ENCODE data around the gene SHC4.

SHC4 gene

DNA sequence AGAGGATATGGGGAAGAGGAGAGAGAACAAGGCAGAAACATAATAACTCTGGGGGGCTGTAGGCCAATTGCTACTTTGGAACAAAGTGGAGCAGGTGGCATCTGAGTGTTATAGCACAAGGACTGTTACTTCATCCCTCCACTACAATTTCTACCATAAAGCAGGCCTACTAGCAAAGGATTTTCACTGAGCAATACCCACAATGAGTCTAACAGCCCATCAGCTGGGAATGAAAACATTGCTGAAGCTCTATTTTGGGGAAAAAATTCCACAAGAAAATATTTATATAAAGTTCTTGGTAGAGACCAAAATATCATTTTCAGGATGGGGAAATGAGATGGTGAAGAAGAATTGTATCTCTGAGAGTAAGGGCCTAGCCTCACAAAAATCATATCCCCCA, 3.6 kb upstream of the SHC4 start:
- Histone ChIP-seq H3K4me3 (ENCODE audit: low read depth, low read length) (no peak overlapping the region), H3K27ac (ENCODE audit: low read depth, low read length) (no peak overlapping the region), H2AFZ (ENCODE audit: low read length, unreplicated experiment) (no peak overlapping the region), H3K27me3 (ENCODE audit: insufficient read depth, low read length) (no peaks in the 10 kb centered on the region), H3K36me3 (ENCODE audit: insufficient read depth, low read length) (no peaks in the 10 kb centered on the region), H3K4me1 (ENCODE audit: control insufficient read depth, insufficient read depth, low read length, unreplicated experiment) (peaks cover 12% of the 10 kb centered on the region), H3K79me2 (ENCODE audit: control insufficient read depth, insufficient read depth, low read length, unreplicated experiment) (no peaks in the 10 kb centered on the region)

- Histone ChIP-seq H3K36me3 (ENCODE audit: insufficient read depth, low read length) (no peaks in the 10 kb centered on the region), H3K4me3 (ENCODE audit: low read depth, low read length) (no peak overlapping the region), H3K27ac (ENCODE audit: low read depth, low read length) (no peak overlapping the region), H3K79me2 (ENCODE audit: control insufficient read depth, insufficient read depth, low read length, unreplicated experiment) (no peaks in the 10 kb centered on the region), H2AFZ (ENCODE audit: low read length, unreplicated experiment) (no peak overlapping the region), H3K27me3 (ENCODE audit: insufficient read depth, low read length) (no peaks in the 10 kb centered on the region), H3K4me1 (ENCODE audit: control insufficient read depth, insufficient read depth, low read length, unreplicated experiment) (peaks cover 12% of the 10 kb centered on the region)
Measured at GRCh38 chr15:48966595-48967301, 3.0 kb upstream of the SHC4 start.

- Histone ChIP-seq H3K79me2 (ENCODE audit: control insufficient read depth, insufficient read depth, low read length, unreplicated experiment) (no peaks in the 10 kb centered on the region), H3K36me3 (ENCODE audit: insufficient read depth, low read length) (no peaks in the 10 kb centered on the region), H2AFZ (ENCODE audit: low read length, unreplicated experiment) (no peak overlapping the region), H3K4me3 (ENCODE audit: low read depth, low read length) (no peak overlapping the region), H3K27ac (ENCODE audit: low read depth, low read length) (no peak overlapping the region), H3K4me1 (ENCODE audit: control insufficient read depth, insufficient read depth, low read length, unreplicated experiment) (peaks cover 12% of the 10 kb centered on the region), H3K27me3 (ENCODE audit: insufficient read depth, low read length) (no peaks in the 10 kb centered on the region)
Measured at GRCh38 chr15:48965972-48966371, 2.3 kb upstream of the SHC4 start.

- H3K36me3 ChIP-seq (ENCODE audit: insufficient read depth, low read length) = no peaks in the 10 kb centered on the region
- H3K79me2 ChIP-seq (ENCODE audit: control insufficient read depth, insufficient read depth, low read length, unreplicated experiment) = no peaks in the 10 kb centered on the region
- H3K4me3 ChIP-seq (ENCODE audit: low read depth, low read length) = no peak overlapping the region
- H3K27ac ChIP-seq (ENCODE audit: low read depth, low read length) = no peak overlapping the region
- no peak overlapping the region for H2AFZ ChIP-seq (ENCODE audit: low read length, unreplicated experiment)
- no peaks in the 10 kb centered on the region for H3K27me3 ChIP-seq (ENCODE audit: insufficient read depth, low read length)
- H3K4me1 ChIP-seq (ENCODE audit: control insufficient read depth, insufficient read depth, low read length, unreplicated experiment) = peaks cover 12% of the 10 kb centered on the region
Measured at GRCh38 chr15:48964898-48965297, 1.2 kb upstream of the SHC4 start.

DNA sequence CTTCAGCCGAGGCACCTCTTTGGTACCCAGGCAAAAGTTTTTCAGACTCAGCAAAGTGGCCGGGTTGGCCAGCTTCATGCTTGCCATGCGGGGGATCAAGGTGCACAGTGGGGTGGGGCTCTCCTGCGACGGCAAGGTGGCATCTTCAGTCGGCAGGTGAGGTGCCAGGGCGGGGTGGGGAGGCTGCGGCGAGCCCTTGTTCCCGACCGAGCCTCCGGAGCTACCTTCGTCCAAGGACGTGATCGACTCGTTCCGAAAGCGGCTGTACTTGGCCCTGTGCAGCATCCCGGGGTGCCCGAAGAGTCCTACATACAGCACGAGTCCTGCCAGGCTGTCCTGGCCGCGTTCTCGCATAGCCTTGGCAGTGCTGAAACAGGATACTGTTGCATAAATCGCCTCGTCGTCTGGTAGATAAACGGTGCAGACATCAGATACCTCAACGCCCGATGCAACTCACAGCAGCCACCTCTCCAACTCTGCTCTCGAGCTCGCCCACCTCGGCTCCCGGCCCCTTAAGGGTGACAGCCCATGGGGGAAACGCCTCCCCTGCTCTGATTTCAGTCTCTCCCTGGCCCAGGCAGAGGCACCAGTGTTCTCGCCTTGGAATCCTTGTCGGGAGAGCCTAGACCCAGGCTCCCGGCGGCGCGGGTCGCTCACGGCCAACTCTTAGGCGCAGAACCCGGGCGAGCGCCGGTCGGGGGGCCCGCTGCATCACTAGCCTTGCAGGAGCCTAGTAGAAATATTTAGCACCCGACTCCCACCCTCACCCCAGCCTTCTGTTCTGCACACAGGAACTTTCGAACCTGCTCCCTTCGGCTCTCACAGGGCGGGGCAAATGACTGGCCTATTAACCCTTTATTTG, 826 bp downstream of the SHC4 start:
- Histone ChIP-seq H3K27ac (ENCODE audit: low read depth, low read length) (no peak overlapping the region), H3K79me2 (ENCODE audit: control insufficient read depth, insufficient read depth, low read length, unreplicated experiment) (no peaks in the 10 kb centered on the region), H3K27me3 (ENCODE audit: insufficient read depth, low read length) (no peaks in the 10 kb centered on the region), H3K36me3 (ENCODE audit: insufficient read depth, low read length) (no peaks in the 10 kb centered on the region), H3K4me1 (ENCODE audit: control insufficient read depth, insufficient read depth, low read length, unreplicated experiment) (peaks cover 12% of the 10 kb centered on the region), H2AFZ (ENCODE audit: low read length, unreplicated experiment) (peak overlapping the region; percentile 86), H3K4me3 (ENCODE audit: low read depth, low read length) (peak overlapping the region; percentile 85)

DNA sequence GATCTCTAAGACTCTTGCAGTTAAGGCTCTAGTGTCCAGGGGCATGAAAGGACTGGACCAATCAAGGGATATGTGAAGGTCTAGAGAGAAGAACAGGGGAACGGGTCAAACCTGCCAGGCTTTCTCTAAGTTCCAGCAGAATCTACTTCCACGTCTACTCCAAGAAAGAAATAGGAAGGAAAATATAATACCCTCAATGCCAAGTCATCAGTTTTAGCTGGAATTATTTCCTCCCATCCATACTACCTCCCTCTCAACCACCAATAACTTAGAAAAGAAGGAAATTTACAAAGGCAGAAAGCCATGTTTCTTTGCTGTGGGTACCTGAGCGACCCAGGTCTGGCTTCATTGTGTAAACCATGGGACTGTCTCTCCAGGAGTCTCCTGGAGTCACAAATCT, 7.8 kb downstream of the SHC4 start:
- Histone ChIP-seq H3K79me2 (ENCODE audit: control insufficient read depth, insufficient read depth, low read length, unreplicated experiment) (no peaks in the 10 kb centered on the region), H3K27ac (ENCODE audit: low read depth, low read length) (no peak overlapping the region), H3K36me3 (ENCODE audit: insufficient read depth, low read length) (no peaks in the 10 kb centered on the region), H3K4me3 (ENCODE audit: low read depth, low read length) (no peak overlapping the region), H3K4me1 (ENCODE audit: control insufficient read depth, insufficient read depth, low read length, unreplicated experiment) (no peaks in the 10 kb centered on the region), H2AFZ (ENCODE audit: low read length, unreplicated experiment) (no peak overlapping the region), H3K27me3 (ENCODE audit: insufficient read depth, low read length) (no peaks in the 10 kb centered on the region)

DNA sequence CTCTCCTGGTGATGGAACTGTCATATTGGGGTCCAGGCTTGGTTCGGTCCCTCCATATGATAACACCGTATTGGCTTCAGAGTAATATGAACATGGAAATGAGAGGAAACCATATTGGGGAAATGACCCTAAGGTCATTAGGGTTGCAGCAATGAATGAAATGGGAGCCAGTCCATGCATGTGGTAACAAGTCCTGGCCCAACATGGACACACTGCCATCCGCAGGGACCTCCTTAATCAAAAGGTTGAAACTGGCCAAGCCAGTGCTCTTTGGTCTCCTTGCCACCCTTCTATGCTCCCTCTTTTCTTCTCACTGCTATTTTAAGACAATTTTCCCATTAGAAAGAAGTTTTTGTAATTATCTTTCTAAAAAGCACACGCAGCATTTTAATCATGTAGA, 8.3 kb downstream of the SHC4 start:
- Histone ChIP-seq H3K27me3 (ENCODE audit: insufficient read depth, low read length) (no peaks in the 10 kb centered on the region), H3K79me2 (ENCODE audit: control insufficient read depth, insufficient read depth, low read length, unreplicated experiment) (no peaks in the 10 kb centered on the region), H3K4me3 (ENCODE audit: low read depth, low read length) (no peak overlapping the region), H3K4me1 (ENCODE audit: control insufficient read depth, insufficient read depth, low read length, unreplicated experiment) (no peaks in the 10 kb centered on the region), H2AFZ (ENCODE audit: low read length, unreplicated experiment) (no peak overlapping the region), H3K27ac (ENCODE audit: low read depth, low read length) (no peak overlapping the region), H3K36me3 (ENCODE audit: insufficient read depth, low read length) (no peaks in the 10 kb centered on the region)

DNA sequence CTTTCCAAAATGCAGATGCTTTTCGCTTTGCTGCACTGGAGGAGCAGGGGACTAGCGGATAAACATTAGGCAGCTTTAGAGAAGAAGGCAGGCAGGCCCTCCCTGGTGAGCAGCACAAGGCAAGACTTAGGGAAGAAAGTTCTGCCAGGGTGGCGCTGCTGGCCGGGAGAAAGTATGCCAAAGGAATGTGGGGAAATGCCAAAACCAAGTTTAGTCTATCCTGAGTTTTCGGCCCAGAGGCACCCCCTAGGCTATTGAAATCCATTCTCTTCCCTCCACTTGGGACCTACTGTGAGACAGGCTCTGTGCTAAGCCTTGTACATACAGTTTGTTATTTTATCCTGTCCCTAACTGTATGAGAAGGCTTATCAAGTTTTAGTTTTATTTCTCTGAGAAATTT, 9.2 kb downstream of the SHC4 start:
- Histone ChIP-seq H3K27me3 (ENCODE audit: insufficient read depth, low read length) (no peaks in the 10 kb centered on the region), H2AFZ (ENCODE audit: low read length, unreplicated experiment) (no peak overlapping the region), H3K27ac (ENCODE audit: low read depth, low read length) (no peak overlapping the region)

DNA sequence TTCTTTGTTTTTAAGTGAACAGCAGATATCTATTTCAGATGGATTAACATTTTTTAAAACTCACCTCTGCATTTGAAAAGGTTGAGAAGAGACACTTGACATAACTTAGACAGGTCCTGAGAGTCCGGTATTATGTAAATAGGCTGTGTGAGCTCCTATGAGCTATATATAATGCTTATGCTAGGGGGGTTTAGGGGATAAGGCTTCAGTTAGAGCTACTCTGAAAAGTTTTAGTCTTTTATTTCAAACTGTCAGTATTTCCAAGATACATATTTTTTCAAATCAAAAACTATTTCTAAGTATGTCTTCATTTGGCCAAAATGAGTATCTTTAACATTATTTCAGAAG, 16.9 kb downstream of the SHC4 start:
- Histone ChIP-seq H3K27me3 (ENCODE audit: insufficient read depth, low read length) (no peaks in the 10 kb centered on the region), H3K36me3 (ENCODE audit: insufficient read depth, low read length) (no peaks in the 10 kb centered on the region), H3K27ac (ENCODE audit: low read depth, low read length) (no peak overlapping the region)

More for the DNA sequence above, 9.2 kb downstream of the SHC4 start:
- Histone ChIP-seq H3K4me3 (ENCODE audit: low read depth, low read length) (no peak overlapping the region), H3K36me3 (ENCODE audit: insufficient read depth, low read length) (no peaks in the 10 kb centered on the region), H3K4me1 (ENCODE audit: control insufficient read depth, insufficient read depth, low read length, unreplicated experiment) (no peaks in the 10 kb centered on the region), H3K79me2 (ENCODE audit: control insufficient read depth, insufficient read depth, low read length, unreplicated experiment) (no peaks in the 10 kb centered on the region)

DNA sequence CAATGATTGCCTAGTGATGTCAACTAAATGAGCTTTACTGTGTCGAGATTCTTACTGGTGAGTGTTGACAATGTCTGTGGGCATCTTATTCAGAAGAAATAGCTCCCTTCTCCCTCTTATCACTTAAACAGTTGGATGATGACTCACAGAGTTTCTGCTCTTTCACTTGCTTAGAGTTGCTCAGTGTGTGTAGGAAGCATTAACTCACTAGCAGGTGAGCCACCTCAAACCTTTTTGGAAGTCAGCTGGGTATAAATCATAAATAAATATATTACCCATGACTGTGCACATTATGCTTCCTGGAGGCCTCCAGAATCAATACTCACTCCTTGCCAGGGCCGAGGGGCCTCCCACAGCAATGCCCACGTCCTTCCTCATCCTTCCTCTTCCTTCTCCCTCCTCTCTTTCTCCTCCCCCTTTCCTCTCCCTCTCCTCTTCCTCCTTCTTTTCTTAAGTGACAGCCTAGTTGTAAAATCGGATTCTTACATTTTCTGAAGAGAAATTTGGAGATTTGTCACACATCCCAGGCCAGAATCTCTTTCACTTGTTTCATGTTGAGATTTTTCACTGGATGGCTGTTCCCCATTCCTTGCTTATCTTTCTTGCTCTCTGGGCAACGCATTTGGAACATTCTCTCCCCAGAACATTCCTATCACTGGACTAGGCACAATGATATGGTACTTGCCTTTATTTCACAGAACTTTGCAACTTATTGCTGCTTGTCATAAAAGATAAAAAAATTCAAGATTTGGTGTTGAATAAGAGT, 17.5 kb downstream of the SHC4 start:
- Histone ChIP-seq H3K27ac (ENCODE audit: low read depth, low read length) (0 out of 2 replicates have a peak overlapping the region, but pooled peaks have one; percentile 18), H2AFZ (ENCODE audit: low read length, unreplicated experiment) (peak overlapping the region; percentile 55), H3K79me2 (ENCODE audit: control insufficient read depth, insufficient read depth, low read length, unreplicated experiment) (no peaks in the 10 kb centered on the region), H3K27me3 (ENCODE audit: insufficient read depth, low read length) (no peaks in the 10 kb centered on the region), H3K4me3 (ENCODE audit: low read depth, low read length) (no peak overlapping the region), H3K4me1 (ENCODE audit: control insufficient read depth, insufficient read depth, low read length, unreplicated experiment) (peaks cover 16% of the 10 kb centered on the region), H3K36me3 (ENCODE audit: insufficient read depth, low read length) (no peaks in the 10 kb centered on the region)

More for the DNA sequence above, 16.9 kb downstream of the SHC4 start:
- Histone ChIP-seq H2AFZ (ENCODE audit: low read length, unreplicated experiment) (no peak overlapping the region), H3K79me2 (ENCODE audit: control insufficient read depth, insufficient read depth, low read length, unreplicated experiment) (no peaks in the 10 kb centered on the region), H3K4me1 (ENCODE audit: control insufficient read depth, insufficient read depth, low read length, unreplicated experiment) (peaks cover 15% of the 10 kb centered on the region), H3K4me3 (ENCODE audit: low read depth, low read length) (no peak overlapping the region)

Data from ACC112 (cell line).